Right atrium auricular region (tissue), 2 donors: ENCODE results near the gene MAN1B1. TPM values are rescaled to one million over a fixed set of nuclear protein-coding genes. Genes with fewer than 3 reads are reported as not detected.

ENCODE experiments used
- DNase-seq: peaks from one replicate; pipeline ENCODE4 v3.0.0-alpha.2; 2019; ENCODE audit warnings: low spot score
- H3K27ac ChIP-seq, 2 donors: fragments of 200-600 bp; sonication (generic); 1 replicate in 1 of 2; 2 replicates in 1 of 2; pipeline ENCODE4 v1.5.1; 2016 to 2019
- H3K27me3 ChIP-seq, 2 donors: fragments of 200-600 bp; sonication (generic); one replicate each; pipeline versions ENCODE4 v1.5.1 to v1.6.0; 2017 to 2019
- H3K36me3 ChIP-seq: fragments of 200-600 bp; sonication (generic); one replicate; pipeline ENCODE4 v1.5.1; 2016
- H3K4me1 ChIP-seq, 2 donors: fragments of 200-600 bp; sonication (generic); one replicate each; pipeline versions ENCODE4 v1.5.1 to v1.6.0; 2017 to 2019
- H3K4me3 ChIP-seq, 2 donors: fragments of 200-600 bp; sonication (generic); 1 replicate in 1 of 2; 2 replicates in 1 of 2; pipeline ENCODE4 v1.5.1; 2017 to 2019; ENCODE audit warnings: mild to moderate bottlenecking in 1 of 2, moderate library complexity in 1 of 2
- H3K9me3 ChIP-seq, 2 donors: fragments of 200-600 bp; sonication (generic); one replicate each; pipeline ENCODE4 v1.5.1; 2019
- total RNA-seq, 2 donors: library from RNA; depleted of rRNA; stranded (reverse); fragments of >200 nt; gene quantifications; one replicate each; pipeline ENCODE4 v1.1.0, GENCODE V29; 2016
- TF ChIP-seq, protein P1 (sequence below), 2 donors: fragments of 200-600 bp; sonication (generic); IDR thresholded peaks; one replicate each; pipeline ENCODE4 v1.5.1; 2019; ENCODE audit warnings: antibody characterized with exemption in 2 of 2

The MAN1B1 gene
- total RNA-seq, 2 donors from 2014 or later: 20.9 to 26.8 TPM

DNA sequence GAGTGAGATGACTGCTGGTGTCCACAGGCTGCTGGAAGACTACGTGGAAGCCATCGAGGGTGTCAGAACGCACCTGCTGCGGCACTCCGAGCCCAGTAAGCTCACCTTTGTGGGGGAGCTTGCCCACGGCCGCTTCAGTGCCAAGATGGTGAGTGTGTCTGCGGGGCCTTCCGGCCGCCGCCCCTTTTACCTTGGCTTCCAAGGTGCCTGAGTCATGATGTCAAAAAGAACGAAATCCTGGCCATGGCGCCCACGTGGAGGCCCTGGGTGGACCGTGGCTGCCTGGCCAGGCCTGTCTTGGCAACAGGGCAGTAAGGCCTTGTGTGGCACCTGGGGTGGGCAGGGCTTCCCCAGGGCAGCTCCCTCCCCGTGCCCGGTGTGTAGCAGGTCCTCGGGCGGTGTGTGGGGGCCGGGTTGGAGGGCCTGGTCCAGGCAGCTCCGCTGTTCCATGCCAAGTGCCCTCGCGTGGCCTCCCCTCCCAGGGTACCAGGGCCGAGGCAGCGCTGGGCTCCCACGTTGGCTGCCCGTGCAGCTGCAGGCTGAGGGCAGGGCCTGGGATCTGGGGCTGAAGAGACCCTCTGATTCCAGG is 20.0 kb downstream of the MAN1B1 start:
- no peaks in the 10 kb centered on the region for H3K27me3 ChIP-seq
- peaks cover 92% of the 10 kb centered on the region for H3K36me3 ChIP-seq

DNA sequence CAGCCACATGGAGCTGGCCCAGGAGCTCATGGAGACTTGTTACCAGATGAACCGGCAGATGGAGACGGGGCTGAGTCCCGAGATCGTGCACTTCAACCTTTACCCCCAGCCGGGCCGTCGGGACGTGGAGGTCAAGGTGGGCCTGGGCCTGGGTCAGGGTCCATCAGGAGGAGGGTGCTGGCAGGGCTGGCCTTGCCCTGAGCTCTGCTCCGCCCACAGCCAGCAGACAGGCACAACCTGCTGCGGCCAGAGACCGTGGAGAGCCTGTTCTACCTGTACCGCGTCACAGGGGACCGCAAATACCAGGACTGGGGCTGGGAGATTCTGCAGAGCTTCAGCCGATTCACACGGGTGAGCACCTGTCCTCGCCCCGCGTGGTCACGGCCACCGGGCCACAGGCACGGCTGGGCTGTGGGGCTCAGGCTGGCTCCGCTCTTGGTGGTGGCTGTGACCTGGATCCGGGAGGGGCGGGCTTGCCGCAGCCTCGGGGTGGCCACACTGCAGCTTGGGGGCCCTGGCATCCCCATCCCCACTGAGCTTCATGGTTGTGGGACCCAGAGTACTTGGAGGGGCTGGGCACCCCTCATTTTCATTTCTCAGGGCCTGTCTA is 20.6 kb downstream of the MAN1B1 start:
- Histone ChIP-seq H3K4me1 (no peaks in the 10 kb centered on the region), H3K36me3 (peaks cover 93% of the 10 kb centered on the region), H3K4me3 (no peak overlapping the region), H3K27me3 (no peaks in the 10 kb centered on the region), H3K27ac (no peak overlapping the region), H3K9me3 (no peaks in the 10 kb centered on the region)
- DNase-seq: no peak
- TF ChIP-seq, protein P1, sequence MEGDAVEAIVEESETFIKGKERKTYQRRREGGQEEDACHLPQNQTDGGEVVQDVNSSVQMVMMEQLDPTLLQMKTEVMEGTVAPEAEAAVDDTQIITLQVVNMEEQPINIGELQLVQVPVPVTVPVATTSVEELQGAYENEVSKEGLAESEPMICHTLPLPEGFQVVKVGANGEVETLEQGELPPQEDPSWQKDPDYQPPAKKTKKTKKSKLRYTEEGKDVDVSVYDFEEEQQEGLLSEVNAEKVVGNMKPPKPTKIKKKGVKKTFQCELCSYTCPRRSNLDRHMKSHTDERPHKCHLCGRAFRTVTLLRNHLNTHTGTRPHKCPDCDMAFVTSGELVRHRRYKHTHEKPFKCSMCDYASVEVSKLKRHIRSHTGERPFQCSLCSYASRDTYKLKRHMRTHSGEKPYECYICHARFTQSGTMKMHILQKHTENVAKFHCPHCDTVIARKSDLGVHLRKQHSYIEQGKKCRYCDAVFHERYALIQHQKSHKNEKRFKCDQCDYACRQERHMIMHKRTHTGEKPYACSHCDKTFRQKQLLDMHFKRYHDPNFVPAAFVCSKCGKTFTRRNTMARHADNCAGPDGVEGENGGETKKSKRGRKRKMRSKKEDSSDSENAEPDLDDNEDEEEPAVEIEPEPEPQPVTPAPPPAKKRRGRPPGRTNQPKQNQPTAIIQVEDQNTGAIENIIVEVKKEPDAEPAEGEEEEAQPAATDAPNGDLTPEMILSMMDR (IDR thresholded peaks at IDR 0.05): no peak

More for the DNA sequence above, 20.0 kb downstream of the MAN1B1 start:
- Histone ChIP-seq H3K9me3 (no peaks in the 10 kb centered on the region), H3K4me1 (no peaks in the 10 kb centered on the region), H3K27ac (no peak overlapping the region), H3K4me3 (no peak overlapping the region)
- DNase-seq: no peak
- TF ChIP-seq, protein P1 (IDR thresholded peaks at IDR 0.05): no peak

DNA sequence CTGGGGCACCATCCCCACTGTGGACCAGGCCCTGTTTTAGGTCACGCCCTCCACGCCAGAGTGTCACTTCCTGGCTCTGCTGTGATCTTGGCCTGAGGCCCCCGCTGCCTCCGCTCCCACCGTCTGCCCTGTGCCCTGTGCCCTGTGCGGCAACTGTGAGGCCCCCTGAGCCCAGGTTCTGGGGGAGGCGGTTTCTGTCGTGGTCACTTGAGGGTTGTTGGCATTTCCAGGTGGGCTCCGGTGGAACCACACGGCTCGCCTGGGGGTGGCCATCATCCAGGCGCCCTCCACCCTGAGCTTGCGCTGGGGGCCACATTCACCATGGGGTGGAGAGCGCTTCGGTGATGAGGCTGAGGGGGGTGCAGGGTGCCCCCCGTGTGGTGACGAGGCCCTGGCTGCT is 21.2 kb downstream of the MAN1B1 start:
- Histone ChIP-seq H3K27ac (no peak overlapping the region), H3K9me3 (no peaks in the 10 kb centered on the region), H3K4me1 (no peaks in the 10 kb centered on the region), H3K4me3 (no peak overlapping the region), H3K36me3 (peaks cover 87% of the 10 kb centered on the region), H3K27me3 (no peaks in the 10 kb centered on the region)
- no peak for DNase-seq
- TF ChIP-seq, protein P1 (IDR thresholded peaks at IDR 0.05): no peak

DNA sequence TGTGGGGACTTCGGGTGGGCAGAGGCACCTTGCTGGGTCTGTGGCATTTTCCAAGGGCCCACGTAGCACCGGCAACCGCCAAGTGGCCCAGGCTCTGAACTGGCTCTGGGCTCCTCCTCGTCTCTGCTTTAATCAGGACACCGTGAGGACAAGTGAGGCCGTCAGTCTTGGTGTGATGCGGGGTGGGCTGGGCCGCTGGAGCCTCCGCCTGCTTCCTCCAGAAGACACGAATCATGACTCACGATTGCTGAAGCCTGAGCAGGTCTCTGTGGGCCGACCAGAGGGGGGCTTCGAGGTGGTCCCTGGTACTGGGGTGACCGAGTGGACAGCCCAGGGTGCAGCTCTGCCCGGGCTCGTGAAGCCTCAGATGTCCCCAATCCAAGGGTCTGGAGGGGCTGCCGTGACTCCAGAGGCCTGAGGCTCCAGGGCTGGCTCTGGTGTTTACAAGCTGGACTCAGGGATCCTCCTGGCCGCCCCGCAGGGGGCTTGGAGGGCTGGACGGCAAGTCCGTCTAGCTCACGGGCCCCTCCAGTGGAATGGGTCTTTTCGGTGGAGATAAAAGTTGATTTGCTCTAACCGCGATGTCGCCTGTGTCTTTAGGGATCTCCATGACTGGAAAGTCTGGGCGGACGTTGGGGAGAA is 21.9 kb downstream of the MAN1B1 start:
- Histone ChIP-seq H3K36me3 (peaks cover 80% of the 10 kb centered on the region), H3K27me3 (no peaks in the 10 kb centered on the region), H3K27ac (no peak overlapping the region), H3K9me3 (no peaks in the 10 kb centered on the region), H3K4me3 (no peak overlapping the region), H3K4me1 (peaks cover 0 to 6% of the 10 kb centered on the region in 2 donors)
- TF ChIP-seq, protein P1 (IDR thresholded peaks at IDR 0.05): no peak
- DNase-seq: no peak

DNA sequence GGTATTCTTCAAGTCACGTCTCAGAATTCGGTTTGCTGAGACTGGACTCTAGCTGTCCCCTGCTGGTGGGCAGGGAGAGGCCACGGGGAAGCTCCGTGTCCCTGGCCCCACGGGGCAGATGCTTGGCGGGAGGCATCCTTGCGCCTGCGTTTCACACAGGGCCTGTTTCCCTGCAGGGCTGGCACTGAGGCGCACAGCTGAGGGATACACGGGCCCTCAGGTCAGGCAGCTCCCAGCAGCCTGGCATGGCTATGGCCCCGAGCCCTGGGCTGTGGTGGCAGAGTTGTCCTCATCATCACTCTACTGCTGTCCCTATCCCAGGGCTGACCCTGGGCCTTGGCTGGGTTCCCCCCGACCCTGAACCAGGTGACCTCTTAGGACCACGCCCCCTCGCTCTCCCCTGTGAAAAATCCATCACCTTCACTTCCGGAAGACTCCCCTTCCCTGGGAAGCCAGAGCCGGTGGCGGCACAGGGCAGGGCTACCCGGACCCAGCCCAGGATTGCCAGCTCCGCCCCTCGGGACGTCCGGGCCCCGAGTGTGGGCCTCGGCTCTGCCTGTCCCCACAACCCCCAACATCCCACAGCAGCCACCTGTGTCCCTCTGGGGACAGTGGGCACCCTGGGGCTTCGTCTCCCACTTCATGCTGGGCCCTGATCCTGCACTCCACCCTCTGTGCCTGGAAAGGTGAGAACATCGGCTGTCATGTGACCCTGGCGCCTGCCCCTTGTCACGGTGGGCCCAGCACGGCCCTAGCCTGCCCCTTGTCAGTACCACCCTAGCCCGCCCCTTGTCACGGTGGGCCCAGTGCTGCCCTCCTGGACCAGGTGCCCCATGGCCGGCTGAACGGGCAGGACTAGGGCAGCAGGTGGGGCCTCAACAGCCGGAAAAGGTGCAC is 22.7 kb downstream of the MAN1B1 start:
- H3K4me1 ChIP-seq: peaks cover 0 to 7% of the 10 kb centered on the region in 2 donors
- peaks cover 73% of the 10 kb centered on the region for H3K36me3 ChIP-seq
- H3K9me3 ChIP-seq: no peaks in the 10 kb centered on the region
- no peak overlapping the region for H3K27ac ChIP-seq
- no peaks in the 10 kb centered on the region for H3K27me3 ChIP-seq
- no peak for DNase-seq
- H3K4me3 ChIP-seq: no peak overlapping the region
- TF ChIP-seq, protein P1 (IDR thresholded peaks at IDR 0.05): no peak
